NOMO-1 treated with dmso at 0.1 percent for 144 hours (cell line): ENCODE data around the gene FGFR2.

Source experiments
- DNase-seq: peaks from one replicate; lab custom pipeline; 2025; ENCODE audit not compliant: unreplicated experiment; lab: John Stamatoyannopoulos, UW

FGFR2 gene

GRCh38 chr10:121459279-121459621 is 139.0 kb downstream of the FGFR2 start:
- no peak for DNase-seq

GRCh38 chr10:121457729-121458128 is 140.5 kb downstream of the FGFR2 start:
- DNase-seq: no peak

GRCh38 chr10:121455377-121455776 is 142.9 kb downstream of the FGFR2 start:
- DNase-seq: no peak

- DNase-seq: no peak
Measured at GRCh38 chr10:121454781-121455180, 143.5 kb downstream of the FGFR2 start.

GRCh38 chr10:121453160-121453559 is 145.1 kb downstream of the FGFR2 start:
- DNase-seq: no peak

GRCh38 chr10:121452581-121452980 is 145.7 kb downstream of the FGFR2 start:
- no peak for DNase-seq

GRCh38 chr10:121450247-121450646 is 148.0 kb downstream of the FGFR2 start:
- DNase-seq: no peak

GRCh38 chr10:121449482-121449924 is 148.7 kb downstream of the FGFR2 start:
- DNase-seq: no peak

- no peak for DNase-seq
Measured at GRCh38 chr10:121448766-121449421, 149.3 kb downstream of the FGFR2 start.

GRCh38 chr10:121444520-121445165 is 153.6 kb downstream of the FGFR2 start:
- no peak for DNase-seq

- DNase-seq: no peak
Measured at GRCh38 chr10:121442086-121442935, 155.9 kb downstream of the FGFR2 start.

- DNase-seq: no peak
Measured at GRCh38 chr10:121440461-121440860, 157.8 kb downstream of the FGFR2 start.

- DNase-seq: no peak
Measured at GRCh38 chr10:121438333-121438732, 159.9 kb downstream of the FGFR2 start.

GRCh38 chr10:121437596-121437995 is 160.6 kb downstream of the FGFR2 start:
- no peak for DNase-seq

- DNase-seq: no peak
Measured at GRCh38 chr10:121436630-121437341, 161.5 kb downstream of the FGFR2 start.

GRCh38 chr10:121436281-121436629 is 162.0 kb downstream of the FGFR2 start:
- no peak for DNase-seq

- DNase-seq: no peak
Measured at GRCh38 chr10:121435099-121435875, 163.0 kb downstream of the FGFR2 start.

- DNase-seq: no peak
Measured at GRCh38 chr10:121433965-121434364, 164.3 kb downstream of the FGFR2 start.

- DNase-seq: no peak
Measured at GRCh38 chr10:121428867-121429266, 169.4 kb downstream of the FGFR2 start.
